Measurements from ENCODE around the gene KCNH1. TPM values are rescaled to one million over a fixed set of nuclear protein-coding genes. Genes with fewer than 3 reads are reported as not detected.

The KCNH1 gene
- polyA plus RNA-seq, 1 donor from 2014 or later: 3.9 TPM

DNA sequence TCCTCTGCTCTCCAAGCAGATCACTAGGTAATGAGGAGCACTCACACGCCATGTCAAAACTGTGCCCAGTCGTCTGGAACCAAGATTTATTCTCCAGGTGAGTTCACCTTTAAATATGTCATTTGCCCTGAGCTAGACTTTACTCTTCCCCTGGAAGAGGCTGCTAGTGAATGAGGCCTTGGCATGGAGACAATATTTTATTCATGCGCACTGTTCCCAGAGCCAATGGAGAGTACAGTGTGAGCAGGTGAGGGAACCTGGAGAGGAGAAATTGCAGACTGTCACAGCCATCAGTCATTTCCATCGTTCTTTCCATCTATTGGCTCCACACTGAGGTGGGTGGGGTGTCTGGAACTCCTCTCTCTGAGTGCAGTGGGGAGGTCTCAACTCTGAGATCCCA lies 333.6 kb downstream of the KCNH1 start:
- Histone ChIP-seq H4K20me1 (ENCODE audit: insufficient read depth) (no peaks in the 10 kb centered on the region), H2AFZ (ENCODE audit: low read depth, low read length) (no peak overlapping the region), H3K27me3 (ENCODE audit: insufficient read depth, low read depth, low read length) (no peaks in the 10 kb centered on the region), H3K4me3 (ENCODE audit: low read length) (no peak overlapping the region), H3K9me3 (ENCODE audit: low read length) (no peaks in the 10 kb centered on the region), H3F3A (ENCODE audit: insufficient read depth, low read length, poor library complexity, severe bottlenecking) (no peaks in the 10 kb centered on the region), H3K4me2 (ENCODE audit: low read length) (no peak overlapping the region), H3K79me2 (replicated peaks; ENCODE audit: insufficient read depth, low read length) (no peaks in the 10 kb centered on the region), H3K9me2 (ENCODE audit: insufficient read depth, low read length) (no peaks in the 10 kb centered on the region), H3K36me3 (ENCODE audit: insufficient read depth, low read length) (no peaks in the 10 kb centered on the region), H3K27ac (ENCODE audit: low read length) (no peak overlapping the region), H3K9ac (ENCODE audit: low read length) (no peak overlapping the region)
- TF ChIP-seq RAD21 (conservative IDR thresholded peaks at IDR 0.05) (no peak), EZH2 (IDR thresholded peaks at IDR 0.05; ENCODE audit: borderline replicate concordance, insufficient read depth, low read length, poor library complexity, severe bottlenecking) (no peak), POLR2AphosphoS5 (IDR thresholded peaks at IDR 0.05) (no peak)
- TF ChIP-seq, protein P1, sequence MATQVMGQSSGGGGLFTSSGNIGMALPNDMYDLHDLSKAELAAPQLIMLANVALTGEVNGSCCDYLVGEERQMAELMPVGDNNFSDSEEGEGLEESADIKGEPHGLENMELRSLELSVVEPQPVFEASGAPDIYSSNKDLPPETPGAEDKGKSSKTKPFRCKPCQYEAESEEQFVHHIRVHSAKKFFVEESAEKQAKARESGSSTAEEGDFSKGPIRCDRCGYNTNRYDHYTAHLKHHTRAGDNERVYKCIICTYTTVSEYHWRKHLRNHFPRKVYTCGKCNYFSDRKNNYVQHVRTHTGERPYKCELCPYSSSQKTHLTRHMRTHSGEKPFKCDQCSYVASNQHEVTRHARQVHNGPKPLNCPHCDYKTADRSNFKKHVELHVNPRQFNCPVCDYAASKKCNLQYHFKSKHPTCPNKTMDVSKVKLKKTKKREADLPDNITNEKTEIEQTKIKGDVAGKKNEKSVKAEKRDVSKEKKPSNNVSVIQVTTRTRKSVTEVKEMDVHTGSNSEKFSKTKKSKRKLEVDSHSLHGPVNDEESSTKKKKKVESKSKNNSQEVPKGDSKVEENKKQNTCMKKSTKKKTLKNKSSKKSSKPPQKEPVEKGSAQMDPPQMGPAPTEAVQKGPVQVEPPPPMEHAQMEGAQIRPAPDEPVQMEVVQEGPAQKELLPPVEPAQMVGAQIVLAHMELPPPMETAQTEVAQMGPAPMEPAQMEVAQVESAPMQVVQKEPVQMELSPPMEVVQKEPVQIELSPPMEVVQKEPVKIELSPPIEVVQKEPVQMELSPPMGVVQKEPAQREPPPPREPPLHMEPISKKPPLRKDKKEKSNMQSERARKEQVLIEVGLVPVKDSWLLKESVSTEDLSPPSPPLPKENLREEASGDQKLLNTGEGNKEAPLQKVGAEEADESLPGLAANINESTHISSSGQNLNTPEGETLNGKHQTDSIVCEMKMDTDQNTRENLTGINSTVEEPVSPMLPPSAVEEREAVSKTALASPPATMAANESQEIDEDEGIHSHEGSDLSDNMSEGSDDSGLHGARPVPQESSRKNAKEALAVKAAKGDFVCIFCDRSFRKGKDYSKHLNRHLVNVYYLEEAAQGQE (IDR thresholded peaks at IDR 0.05; ENCODE audit: borderline replicate concordance): no peak

DNA sequence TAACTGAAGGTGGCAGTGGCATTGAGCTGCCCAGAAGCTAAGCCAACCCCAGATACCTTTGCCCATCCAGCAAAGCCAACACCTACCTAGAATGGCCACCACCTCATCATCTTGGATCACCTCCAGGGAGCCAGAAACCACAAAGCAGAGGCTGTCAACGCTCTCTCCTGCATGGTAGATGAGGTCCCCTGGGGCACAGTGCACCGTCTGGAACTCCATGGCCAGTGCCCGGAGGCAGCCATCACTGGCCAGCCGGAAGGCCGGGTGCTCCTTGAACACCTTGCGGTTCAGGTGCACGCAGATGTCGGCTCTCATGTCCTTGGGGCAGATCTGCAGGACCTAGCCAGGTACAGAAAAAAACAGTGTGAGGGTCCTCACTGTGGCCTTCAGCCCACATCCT lies 336.5 kb downstream of the KCNH1 start:
- H3K4me3 ChIP-seq (ENCODE audit: low read length): no peak overlapping the region

More for the DNA sequence above, 336.5 kb downstream of the KCNH1 start:
- no peaks in the 10 kb centered on the region for H3K79me2 ChIP-seq (replicated peaks; ENCODE audit: insufficient read depth, low read length)
- TF ChIP-seq, protein P1 (IDR thresholded peaks at IDR 0.05; ENCODE audit: borderline replicate concordance): no peak
- TF ChIP-seq SMC3 (conservative IDR thresholded peaks at IDR 0.05; ENCODE audit: poor library complexity) (no peak), POLR2AphosphoS5 (IDR thresholded peaks at IDR 0.05) (no peak), TAF1 (IDR thresholded peaks at IDR 0.05; ENCODE audit: low read depth) (no peak), EZH2 (IDR thresholded peaks at IDR 0.05; ENCODE audit: borderline replicate concordance, insufficient read depth, low read length, poor library complexity, severe bottlenecking) (no peak), MXI1 (conservative IDR thresholded peaks at IDR 0.05; ENCODE audit: poor library complexity, severe bottlenecking) (no peak), EP300 (conservative IDR thresholded peaks at IDR 0.05; ENCODE audit: poor library complexity, severe bottlenecking) (no peak)
- TF ChIP-seq, protein P2, sequence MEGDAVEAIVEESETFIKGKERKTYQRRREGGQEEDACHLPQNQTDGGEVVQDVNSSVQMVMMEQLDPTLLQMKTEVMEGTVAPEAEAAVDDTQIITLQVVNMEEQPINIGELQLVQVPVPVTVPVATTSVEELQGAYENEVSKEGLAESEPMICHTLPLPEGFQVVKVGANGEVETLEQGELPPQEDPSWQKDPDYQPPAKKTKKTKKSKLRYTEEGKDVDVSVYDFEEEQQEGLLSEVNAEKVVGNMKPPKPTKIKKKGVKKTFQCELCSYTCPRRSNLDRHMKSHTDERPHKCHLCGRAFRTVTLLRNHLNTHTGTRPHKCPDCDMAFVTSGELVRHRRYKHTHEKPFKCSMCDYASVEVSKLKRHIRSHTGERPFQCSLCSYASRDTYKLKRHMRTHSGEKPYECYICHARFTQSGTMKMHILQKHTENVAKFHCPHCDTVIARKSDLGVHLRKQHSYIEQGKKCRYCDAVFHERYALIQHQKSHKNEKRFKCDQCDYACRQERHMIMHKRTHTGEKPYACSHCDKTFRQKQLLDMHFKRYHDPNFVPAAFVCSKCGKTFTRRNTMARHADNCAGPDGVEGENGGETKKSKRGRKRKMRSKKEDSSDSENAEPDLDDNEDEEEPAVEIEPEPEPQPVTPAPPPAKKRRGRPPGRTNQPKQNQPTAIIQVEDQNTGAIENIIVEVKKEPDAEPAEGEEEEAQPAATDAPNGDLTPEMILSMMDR (IDR thresholded peaks at IDR 0.05; ENCODE audit: poor library complexity, severe bottlenecking): no peak
- no peak overlapping the region for H3K9ac ChIP-seq (ENCODE audit: low read length)
- no peak overlapping the region for H2AFZ ChIP-seq (ENCODE audit: low read depth, low read length)
- no peak overlapping the region for H3K27ac ChIP-seq (ENCODE audit: low read length)
- H3K4me2 ChIP-seq (ENCODE audit: low read length): no peak overlapping the region
- no peaks in the 10 kb centered on the region for H4K20me1 ChIP-seq (ENCODE audit: insufficient read depth)
- no peaks in the 10 kb centered on the region for H3K27me3 ChIP-seq (ENCODE audit: insufficient read depth, low read depth, low read length)
- H3K9me3 ChIP-seq (ENCODE audit: low read length): no peaks in the 10 kb centered on the region
- H3F3A ChIP-seq (ENCODE audit: insufficient read depth, low read length, poor library complexity, severe bottlenecking): no peaks in the 10 kb centered on the region
- H3K9me2 ChIP-seq (ENCODE audit: insufficient read depth, low read length): no peaks in the 10 kb centered on the region
- H3K36me3 ChIP-seq (ENCODE audit: insufficient read depth, low read length): no peaks in the 10 kb centered on the region

Data from neural cell (in vitro differentiated cells).